NCI-H748 (cell line): ENCODE data around the gene TNNT1.
"Not testable (repeated sequence)": the region's sequence is repeated elsewhere in the genome, so short reads cannot be mapped to it uniquely, and the experiment has no call there.

ENCODE experiments used
- DNase-seq: peaks from one replicate; lab custom pipeline; 2025; ENCODE audit not compliant: unreplicated experiment; lab: John Stamatoyannopoulos, UW

The TNNT1 gene

GRCh38 chr19:55111238-55111831, 37.7 kb downstream of the TNNT1 start:
- no peak for DNase-seq

GRCh38 chr19:55109527-55110291, 39.3 kb downstream of the TNNT1 start:
- DNase-seq: no peak

- DNase-seq: not testable (repeated sequence)
Measured at GRCh38 chr19:55107252-55107651, 41.8 kb downstream of the TNNT1 start.

- no peak for DNase-seq
Measured at GRCh38 chr19:55106591-55106990, 42.4 kb downstream of the TNNT1 start.

GRCh38 chr19:55105237-55105636, 43.8 kb downstream of the TNNT1 start:
- no peak for DNase-seq

GRCh38 chr19:55103190-55103589, 45.8 kb downstream of the TNNT1 start:
- DNase-seq: no peak

- no peak for DNase-seq
Measured at GRCh38 chr19:55101261-55101660, 47.7 kb downstream of the TNNT1 start.

GRCh38 chr19:55099557-55100506, 49.2 kb downstream of the TNNT1 start:
- no peak for DNase-seq

- DNase-seq: no peak
Measured at GRCh38 chr19:55098716-55099556, 50.1 kb downstream of the TNNT1 start.

- DNase-seq: no peak
Measured at GRCh38 chr19:55097864-55098715, 50.9 kb downstream of the TNNT1 start.

- no peak for DNase-seq
Measured at GRCh38 chr19:55096061-55096701, 52.8 kb downstream of the TNNT1 start.

- DNase-seq: no peak
Measured at GRCh38 chr19:55095260-55096060, 53.5 kb downstream of the TNNT1 start.

- no peak for DNase-seq
Measured at GRCh38 chr19:55094456-55095259, 54.3 kb downstream of the TNNT1 start.

- no peak for DNase-seq
Measured at GRCh38 chr19:55092423-55093318, 56.3 kb downstream of the TNNT1 start.

- DNase-seq: no peak
Measured at GRCh38 chr19:55091955-55092354, 57.1 kb downstream of the TNNT1 start.

- no peak for DNase-seq
Measured at GRCh38 chr19:55091126-55091910, 57.7 kb downstream of the TNNT1 start.
